H1 (cell line): ENCODE measurements around the gene CAMTA1. TPM values are rescaled to one million over a fixed set of nuclear protein-coding genes. Genes with fewer than 3 reads are reported as not detected.
A peak's percentile ranks its signal among the peaks of the same experiment; 100 is the strongest.

ENCODE experiments used
- CTCF ChIA-PET: fragments of 300-600 bp; sonication (Branson Sonifier 250); formaldehyde crosslinking; loops from one replicate; lab custom pipeline; 2021; ENCODE audit not compliant: partially characterized antibody; lab: Charles Lee
- POLR2A ChIA-PET: fragments of 300-600 bp; sonication (Branson Sonifier 250); formaldehyde crosslinking; loops from one replicate; lab custom pipeline; 2021; ENCODE audit warnings: inconsistent platforms; ENCODE audit not compliant: partially characterized antibody; lab: Charles Lee
- DNase-seq, 2 experiments: peaks; one replicate each; pipeline versions ENCODE4 v3.0.0 to v3.0.0-alpha.2; 2010 to 2022; ENCODE audit warnings: low spot score in 2 of 2, low read depth in 1 of 2, mixed read lengths in 1 of 2
- FAIRE-seq: peaks from 2 replicates; lab custom pipeline; 2011; peaks lifted over from hg19 to GRCh38; lab: Jason Lieb, UNC
- H2AFZ ChIP-seq: 2 replicates; pipeline ENCODE4 v1.8.1; 2012; ENCODE audit warnings: low read length, inconsistent platforms
- H2AK5ac ChIP-seq: 2 replicates; pipeline ENCODE4 v1.6.1; 2013; ENCODE audit warnings: low read depth, low read length
- H2BK120ac ChIP-seq: replicated peaks from 2 replicates; pipeline ENCODE3; 2013; ENCODE audit warnings: low read depth, low read length, inconsistent platforms
- H2BK12ac ChIP-seq: 2 replicates; pipeline ENCODE4 v1.6.1; 2013; ENCODE audit warnings: low read depth, low read length
- H2BK15ac ChIP-seq: 2 replicates; pipeline ENCODE4 v1.6.1; 2013; ENCODE audit warnings: low read length
- H2BK20ac ChIP-seq: 2 replicates; pipeline ENCODE4 v1.6.1; 2013; ENCODE audit warnings: low read length
- H2BK5ac ChIP-seq: 2 replicates; pipeline ENCODE4 v1.6.1; 2013; ENCODE audit warnings: low read depth, low read length
- H3K14ac ChIP-seq: 2 replicates; pipeline ENCODE4 v1.6.1; 2013; ENCODE audit warnings: inconsistent platforms; ENCODE audit not compliant: insufficient read length
- H3K18ac ChIP-seq: 2 replicates; pipeline ENCODE4 v1.6.1; 2013; ENCODE audit warnings: low read length; ENCODE audit errors: extremely low read depth
- H3K23ac ChIP-seq: 2 replicates; pipeline ENCODE4 v1.6.1; 2013; ENCODE audit warnings: inconsistent platforms; ENCODE audit not compliant: insufficient read length
- H3K23me2 ChIP-seq: 2 replicates; pipeline ENCODE4 v1.6.1; 2013; ENCODE audit warnings: low read depth, low read length
- H3K27ac ChIP-seq: 2 replicates; pipeline ENCODE4 v1.6.1; 2011; ENCODE audit warnings: low read depth, low read length, inconsistent platforms
- H3K27me3 ChIP-seq, 4 experiments: replicated peaks in 1 of 4; 1 replicate in 1 of 4; 2 replicates in 3 of 4; pipeline versions ENCODE4 v1.6.1 to v1.8.1; 2011 to 2013; ENCODE audit warnings: low read length in 3 of 4, mild to moderate bottlenecking in 3 of 4, inconsistent platforms in 2 of 4, mixed read lengths in 2 of 4, moderate library complexity in 1 of 4; ENCODE audit not compliant: control insufficient read depth in 3 of 4, insufficient read depth in 3 of 4; ENCODE audit errors: extremely low read depth in 1 of 4
- H3K36me3 ChIP-seq, 4 experiments: 2 replicates each; pipeline versions ENCODE4 v1.6.1 to v1.8.1; 2011 to 2013; ENCODE audit warnings: mild to moderate bottlenecking in 4 of 4, low read length in 3 of 4, moderate library complexity in 2 of 4, control low read depth in 1 of 4, inconsistent platforms in 1 of 4; ENCODE audit not compliant: insufficient read depth in 4 of 4, control insufficient read depth in 2 of 4
- H3K4ac ChIP-seq: replicated peaks from 2 replicates; pipeline ENCODE3; 2013; ENCODE audit warnings: low read length, low read depth, mixed read lengths, inconsistent platforms; ENCODE audit not compliant: insufficient read length
- H3K4me1 ChIP-seq, 4 experiments: replicated peaks in 1 of 4; 1 replicate in 1 of 4; 2 replicates in 3 of 4; pipeline versions ENCODE4 v1.6.1 to v1.8.1; 2011 to 2013; ENCODE audit warnings: low read length in 3 of 4, inconsistent platforms in 2 of 4, mixed read lengths in 1 of 4; ENCODE audit not compliant: insufficient read depth in 4 of 4, control insufficient read depth in 3 of 4
- H3K4me2 ChIP-seq, 2 experiments: 2 replicates each; pipeline versions ENCODE4 v1.6.1 to v1.8.1; 2011 to 2013; ENCODE audit warnings: low read depth in 2 of 2, low read length in 2 of 2, control low read depth in 1 of 2, inconsistent platforms in 1 of 2, mild to moderate bottlenecking in 1 of 2; ENCODE audit not compliant: insufficient read depth in 1 of 2
- H3K4me3 ChIP-seq, 4 experiments: fragments of 200-600, 300-600 bp in 1 of 4; sonication (generic), shearing (Covaris generic), sonication (Bioruptor Twin) in 1 of 4; 2 replicates each; pipeline versions ENCODE4 v1.5.1 to v1.8.1; 2011 to 2016; ENCODE audit warnings: low read length in 4 of 4, low read depth in 3 of 4, control low read depth in 2 of 4, inconsistent platforms in 2 of 4, mild to moderate bottlenecking in 2 of 4, mixed read lengths in 1 of 4, moderate library complexity in 1 of 4; ENCODE audit not compliant: insufficient read depth in 2 of 4; ENCODE audit errors: extremely low read depth in 1 of 4
- H3K56ac ChIP-seq: replicated peaks from 2 replicates; pipeline ENCODE3; 2013; ENCODE audit warnings: low read depth, mild to moderate bottlenecking, mixed read lengths, low read length, inconsistent platforms; ENCODE audit not compliant: insufficient read length
- H3K79me1 ChIP-seq: 2 replicates; pipeline ENCODE4 v1.6.1; 2013; ENCODE audit warnings: low read depth, low read length, control low read depth
- H3K79me2 ChIP-seq, 2 experiments: 2 replicates each; pipeline versions ENCODE4 v1.6.1 to v1.8.1; 2012 to 2013; ENCODE audit warnings: low read length in 2 of 2, mild to moderate bottlenecking in 2 of 2, inconsistent platforms in 1 of 2; ENCODE audit not compliant: insufficient read depth in 2 of 2, control insufficient read depth in 1 of 2
- H3K9ac ChIP-seq, 4 experiments: replicated peaks in 1 of 4; 1 replicate in 1 of 4; 2 replicates in 3 of 4; pipeline versions ENCODE4 v1.6.1 to v1.8.1; 2011 to 2013; ENCODE audit warnings: low read depth in 3 of 4, low read length in 3 of 4, control low read depth in 2 of 4, mild to moderate bottlenecking in 2 of 4, moderate library complexity in 2 of 4, inconsistent platforms in 1 of 4; ENCODE audit errors: extremely low read depth in 1 of 4
- H3K9me3 ChIP-seq, 2 experiments: 2 replicates each; pipeline versions ENCODE4 v1.6.1 to v1.8.1; 2012 to 2013; ENCODE audit warnings: mild to moderate bottlenecking in 2 of 2, moderate library complexity in 2 of 2, control low read depth in 1 of 2, inconsistent platforms in 1 of 2, low read depth in 1 of 2, low read length in 1 of 2, mixed read lengths in 1 of 2; ENCODE audit not compliant: insufficient read depth in 2 of 2
- H4K20me1 ChIP-seq, 2 experiments: replicated peaks in 1 of 2; 2 replicates each; pipeline versions ENCODE3 to v1.8.1; 2011 to 2013; ENCODE audit warnings: inconsistent platforms in 2 of 2, low read length in 2 of 2, mild to moderate bottlenecking in 1 of 2; ENCODE audit not compliant: insufficient read depth in 2 of 2, control insufficient read depth in 1 of 2
- H4K5ac ChIP-seq: 2 replicates; pipeline ENCODE4 v1.6.1; 2013; ENCODE audit warnings: low read length, low read depth, mixed read lengths, inconsistent platforms; ENCODE audit not compliant: insufficient read length
- H4K8ac ChIP-seq: 2 replicates; pipeline ENCODE4 v1.8.0; 2013; ENCODE audit warnings: mild to moderate bottlenecking, moderate library complexity, low read length, inconsistent platforms; ENCODE audit not compliant: insufficient read depth; ENCODE audit errors: extremely low read depth
- H4K91ac ChIP-seq: replicated peaks from 2 replicates; pipeline ENCODE3; 2013; ENCODE audit warnings: low read length, mixed read lengths, inconsistent platforms; ENCODE audit not compliant: insufficient read length
- CREB1 ChIP-seq: IDR thresholded peaks from 2 replicates; pipeline ENCODE4 v1.6.1; 2012; ENCODE audit warnings: inconsistent platforms
- EZH2 ChIP-seq: fragments of 200-600 bp; sonication (generic); IDR thresholded peaks from 2 replicates; pipeline ENCODE4 v1.7.1; 2012; ENCODE audit warnings: low read depth, mild to moderate bottlenecking, moderate library complexity, low read length, inconsistent platforms; ENCODE audit not compliant: severe bottlenecking
- KDM1A ChIP-seq: fragments of 200-600, 300-600 bp; sonication (generic); IDR thresholded peaks from 2 replicates; pipeline ENCODE4 v1.7.1; 2016; ENCODE audit warnings: mild to moderate bottlenecking, low read length, borderline replicate concordance
- KDM4A ChIP-seq: IDR thresholded peaks from one replicate; pipeline ENCODE4 v1.7.1; 2012; ENCODE audit warnings: low read depth, mild to moderate bottlenecking, moderate library complexity, low read length, inconsistent platforms; ENCODE audit not compliant: severe bottlenecking
- KDM5A ChIP-seq: fragments of 200-600 bp; IDR thresholded peaks from 2 replicates; pipeline ENCODE4 v1.7.1; 2012; ENCODE audit warnings: mild to moderate bottlenecking, low read length, inconsistent platforms, mixed read lengths
- NRF1 ChIP-seq: IDR thresholded peaks from 2 replicates; pipeline ENCODE4 v1.6.1; 2011; ENCODE audit warnings: mild to moderate bottlenecking, low read depth, low read length, improper control_type of control experiment
- POLR2A ChIP-seq, 2 experiments: IDR thresholded peaks; 1 replicate in 1 of 2; 2 replicates in 1 of 2; pipeline ENCODE4 v1.6.1; 2011; ENCODE audit warnings: low read depth in 2 of 2, low read length in 2 of 2, mild to moderate bottlenecking in 2 of 2; ENCODE audit errors: control extremely low read depth in 1 of 2
- POU5F1 ChIP-seq: IDR thresholded peaks from 2 replicates; pipeline ENCODE4 v1.6.1; 2011; ENCODE audit warnings: low read depth, mild to moderate bottlenecking, low read length, moderate library complexity
- RBBP5 ChIP-seq: IDR thresholded peaks from 2 replicates; pipeline ENCODE4 v1.7.1; 2012; ENCODE audit warnings: low read depth, mild to moderate bottlenecking, inconsistent platforms, low read length, moderate library complexity, borderline replicate concordance
- SP2 ChIP-seq: IDR thresholded peaks from 2 replicates; pipeline ENCODE4 v1.6.1; 2012; ENCODE audit warnings: mild to moderate bottlenecking, low read length, inconsistent platforms
- TAF7 ChIP-seq: optimal IDR thresholded peaks from 2 replicates; pipeline ENCODE3; 2011; ENCODE audit warnings: low read depth, mild to moderate bottlenecking, inconsistent platforms, low read length, moderate library complexity, borderline replicate concordance
- ZNF274 ChIP-seq: IDR thresholded peaks from 2 replicates; pipeline ENCODE4 v1.7.0; 2012; ENCODE audit warnings: low read length, borderline replicate concordance; ENCODE audit errors: extremely low read depth
- WGBS, 2 experiments: shearing (Covaris generic) in 1 of 2; methylation state at CpG; one replicate each; pipeline versions ENCODE4 v1.1.6 to v1.1.7; 2013 to 2015; ENCODE audit warnings: low lambda C conversion rate in 2 of 2, mixed read lengths in 2 of 2, inconsistent platforms in 1 of 2, low coverage in 1 of 2, missing lambda C conversion rate in 1 of 2; ENCODE audit not compliant: insufficient replicate concordance in 2 of 2, insufficient coverage in 1 of 2, insufficient read length in 1 of 2; ENCODE audit errors: extremely low coverage in 1 of 2, missing lambda C conversion rate in 1 of 2; 5-methylcytosine and 5-hydroxymethylcytosine counted together
- polyA plus RNA-seq, 7 experiments: library from polyadenylated mRNA; depleted of rRNA in 3 of 7; stranded (reverse) in 5 of 7; unstranded in 2 of 7; fragments of >200 nt in 5 of 7; fragments of 200-250 nt in 2 of 7; gene quantifications; 1 replicate in 5 of 7; 2 replicates in 1 of 7; 4 replicates in 1 of 7; pipeline versions ENCODE4 v1.2.1 to v1.2.3, GENCODE V29; 2011 to 2013; ENCODE audit warnings: missing spikeins in 2 of 7, mixed read lengths in 2 of 7
- total RNA-seq: library from RNA; stranded (reverse); fragmentation: NEBNext Ultra II Directional; extraction: Animal tissue kit (Norgen Biotek cat#: 25700); gene quantifications from 2 replicates; pipeline ENCODE4 v1.2.1, GENCODE V29; 2021

The CAMTA1 gene
- total and polyA plus RNA-seq, 2 of the 8 experiments (the other 6 are each of a cell fraction or from before 2014, with no cell fraction given) = 65.0 to 119 TPM

GRCh38 chr1:7263021-7263960 lies 478.0 kb downstream of the CAMTA1 start:
- H4K5ac ChIP-seq = no peak overlapping the region
- no peaks in the 10 kb centered on the region for H3K27me3 ChIP-seq
- peaks cover 0 to 2% of the 10 kb centered on the region in 2 experiments for H4K20me1 ChIP-seq
- H3K23me2 ChIP-seq = no peaks in the 10 kb centered on the region
- 0 out of 2 replicates have a peak overlapping the region, but pooled peaks have one; percentile 21 for H2BK15ac ChIP-seq
- H3K18ac ChIP-seq = no peak overlapping the region
- CTCF ChIA-PET = interaction anchor here (0.6 to 1.7 kb wide), 9 partner anchors 12 to 284 kb away, joined by 3 to 5 read pairs (median 4); no protein-coding TSS in a partner anchor
- DNase-seq (no peak), FAIRE-seq (no peak)
- H2BK12ac ChIP-seq = no peak overlapping the region
- POLR2A ChIA-PET = no interaction called here
- H3K9me3 ChIP-seq = no peaks in the 10 kb centered on the region
- H2BK20ac ChIP-seq = no peak overlapping the region
- no peak overlapping the region for H2AFZ ChIP-seq
- H3K4me2 ChIP-seq = no peak overlapping the region
- H3K14ac ChIP-seq = no peak overlapping the region
- WGBS, 2 experiments = 90% methylated on average over 13 of the region's 13 CpGs; no CpG with 5 or more reads in 1 of the 2 experiments
- no peaks in the 10 kb centered on the region for H3K79me2 ChIP-seq
- H2AK5ac ChIP-seq = no peak overlapping the region
- H3K4me1 ChIP-seq = peaks cover 0 to 2% (median 0%) of the 10 kb centered on the region in 4 experiments; a peak in 1 of 7 replicates
- H3K36me3 ChIP-seq = no peaks in the 10 kb centered on the region
- no peaks in the 10 kb centered on the region for H3K79me1 ChIP-seq
- H3K56ac ChIP-seq = no peak overlapping the region
- H4K8ac ChIP-seq = no peak overlapping the region
- no peak overlapping the region for H3K9ac ChIP-seq
- H3K27ac ChIP-seq = no peak overlapping the region
- H4K91ac ChIP-seq = no peak overlapping the region
- H2BK120ac ChIP-seq = no peak overlapping the region
- no peak overlapping the region for H3K4me3 ChIP-seq
- H3K23ac ChIP-seq = no peak overlapping the region
- no peak overlapping the region for H2BK5ac ChIP-seq
- no peak overlapping the region for H3K4ac ChIP-seq
- no peak for TF ChIP-seq SP2
- no peak for TF ChIP-seq NRF1
- TF ChIP-seq TAF7 = no peak
- no peak for TF ChIP-seq POU5F1
- TF ChIP-seq POLR2A (IDR thresholded peaks at IDR 0.05; ENCODE audit: control extremely low read depth in 1 of 2, low read depth in 2 of 2, low read length in 2 of 2) = no peak
- TF ChIP-seq KDM1A = no peak
- TF ChIP-seq KDM5A = no peak
- TF ChIP-seq ZNF274 = no peak
- no peak for TF ChIP-seq CREB1
- TF ChIP-seq RBBP5 = no peak
- no peak for TF ChIP-seq EZH2
- no peak for TF ChIP-seq KDM4A
